ENCODE results near the gene EXOC3L2. TPM values are rescaled to one million over a fixed set of nuclear protein-coding genes. Genes with fewer than 3 reads are reported as not detected.

Gene EXOC3L2
- total and polyA plus RNA-seq, 2 donors (not counting 3 experiments of a cell fraction or from before 2014, with no cell fraction given): 0.66 to 1.8 TPM

DNA sequence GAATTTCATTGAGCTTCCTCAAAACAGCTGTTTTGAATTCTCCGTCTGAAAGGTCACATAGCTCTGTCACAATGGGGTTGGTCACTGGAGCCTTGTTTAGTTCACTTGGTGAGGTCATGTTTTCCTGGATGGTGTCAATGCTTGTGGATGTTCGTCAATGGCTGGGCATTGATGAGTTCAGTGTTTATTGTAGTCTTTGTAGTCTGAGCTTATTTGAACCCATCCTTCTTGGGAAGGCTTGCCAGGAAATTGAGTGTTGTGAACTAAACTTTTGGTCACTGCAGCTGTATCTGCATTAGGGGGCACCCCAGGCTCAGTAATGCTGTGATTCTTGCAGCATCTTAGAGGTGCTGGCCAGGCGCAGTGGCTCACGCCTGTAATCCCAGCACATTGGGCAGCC, 44.6 kb downstream of the EXOC3L2 start:
- CTCF ChIA-PET: interaction anchor here (0.6 to 5.8 kb wide), 28 partner anchors 11 to 278 kb away, joined by 3 to 102 read pairs (median 4); partner anchors contain the start of gene BLOC1S3
- Histone ChIP-seq H3K9ac (replicated peaks; ENCODE audit: extremely low read depth, insufficient read depth, low read length) (no peak overlapping the region), H3K4me3 (replicated peaks in 1 of 3; ENCODE audit: insufficient read depth in 1 of 3, low read depth in 1 of 3, low read length in 3 of 3) (no peak overlapping the region), H3K9me3 (replicated peaks; ENCODE audit: control insufficient read depth, insufficient read depth, low read length) (no peaks in the 10 kb centered on the region), H3K4me2 (ENCODE audit: insufficient read depth, low read length) (no peak overlapping the region), H3K4me1 (ENCODE audit: control insufficient read depth, extremely low read depth, insufficient read depth, low read length) (peaks cover 4% of the 10 kb centered on the region), H3K79me2 (ENCODE audit: control insufficient read depth, insufficient read depth, low read length) (no peaks in the 10 kb centered on the region), H3K27ac (ENCODE audit: insufficient read depth, low read depth, low read length) (no peak overlapping the region), H3K27me3 (ENCODE audit: control insufficient read depth in 2 of 2, insufficient read depth in 2 of 2, low read length in 2 of 2) (no peaks in the 10 kb centered on the region), H4K20me1 (replicated peaks; ENCODE audit: control insufficient read depth, extremely low read depth, insufficient read depth, low read length) (no peaks in the 10 kb centered on the region), H2AFZ (ENCODE audit: low read depth, low read length) (no peak overlapping the region), H3K36me3 (ENCODE audit: control insufficient read depth in 2 of 2, extremely low read depth in 1 of 2, insufficient read depth in 2 of 2, low read length in 2 of 2) (no peaks in the 10 kb centered on the region), H3K9me1 (replicated peaks; ENCODE audit: control insufficient read depth, extremely low read depth, insufficient read depth, low read length) (no peaks in the 10 kb centered on the region)
- BruUV-seq (replicated peaks): no TSS peak
- dilution Hi-C loops (cut with MboI; ENCODE audit: extremely low pct_ligation_motif_present, low sequenced_read_pairs) (no loop called here), intact Hi-C loops (cut with micrococcal nuclease) (loop anchor here (1.0 kb wide), 2 partner anchors 48 to 138 kb away; no protein-coding TSS in a partner anchor)
- POLR2A ChIA-PET: no interaction called here
- TF ChIP-seq, protein P1, sequence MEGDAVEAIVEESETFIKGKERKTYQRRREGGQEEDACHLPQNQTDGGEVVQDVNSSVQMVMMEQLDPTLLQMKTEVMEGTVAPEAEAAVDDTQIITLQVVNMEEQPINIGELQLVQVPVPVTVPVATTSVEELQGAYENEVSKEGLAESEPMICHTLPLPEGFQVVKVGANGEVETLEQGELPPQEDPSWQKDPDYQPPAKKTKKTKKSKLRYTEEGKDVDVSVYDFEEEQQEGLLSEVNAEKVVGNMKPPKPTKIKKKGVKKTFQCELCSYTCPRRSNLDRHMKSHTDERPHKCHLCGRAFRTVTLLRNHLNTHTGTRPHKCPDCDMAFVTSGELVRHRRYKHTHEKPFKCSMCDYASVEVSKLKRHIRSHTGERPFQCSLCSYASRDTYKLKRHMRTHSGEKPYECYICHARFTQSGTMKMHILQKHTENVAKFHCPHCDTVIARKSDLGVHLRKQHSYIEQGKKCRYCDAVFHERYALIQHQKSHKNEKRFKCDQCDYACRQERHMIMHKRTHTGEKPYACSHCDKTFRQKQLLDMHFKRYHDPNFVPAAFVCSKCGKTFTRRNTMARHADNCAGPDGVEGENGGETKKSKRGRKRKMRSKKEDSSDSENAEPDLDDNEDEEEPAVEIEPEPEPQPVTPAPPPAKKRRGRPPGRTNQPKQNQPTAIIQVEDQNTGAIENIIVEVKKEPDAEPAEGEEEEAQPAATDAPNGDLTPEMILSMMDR (IDR thresholded peaks at IDR 0.05; ENCODE audit: extremely low read depth in 1 of 2, insufficient read depth in 1 of 2, low read depth in 1 of 2, low read length in 2 of 2): peak; percentile 52 to 60
- TF ChIP-seq, protein P2, sequence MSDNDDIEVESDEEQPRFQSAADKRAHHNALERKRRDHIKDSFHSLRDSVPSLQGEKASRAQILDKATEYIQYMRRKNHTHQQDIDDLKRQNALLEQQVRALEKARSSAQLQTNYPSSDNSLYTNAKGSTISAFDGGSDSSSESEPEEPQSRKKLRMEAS (IDR thresholded peaks at IDR 0.05; ENCODE audit: insufficient read depth, insufficient read length): no peak
- peak; percentile 49 for FAIRE-seq
- DNase-seq (ENCODE audit: low read depth, low spot score): peak; percentile 73

DNA sequence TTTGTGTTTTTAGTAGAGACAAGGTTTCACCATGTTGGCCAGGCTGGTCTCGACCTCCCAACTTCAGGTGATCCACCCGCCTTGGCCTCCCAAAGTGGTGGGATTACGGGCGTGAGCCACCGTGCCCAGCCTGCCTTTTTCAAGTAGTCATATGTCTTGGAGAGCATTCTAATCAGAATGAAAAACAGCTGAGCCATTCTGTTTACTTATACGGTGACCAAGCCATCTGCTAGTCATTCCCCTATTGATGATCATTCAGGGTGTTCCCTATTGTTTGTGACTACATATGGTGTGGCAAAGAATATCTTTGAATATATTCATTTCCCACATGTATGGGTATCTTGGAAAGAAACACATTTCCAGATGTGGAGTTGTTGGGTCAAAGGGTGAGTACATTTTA, 49.4 kb downstream of the EXOC3L2 start:
- ChIA-PET CTCF (no interaction called here), POLR2A (no interaction called here)
- DNase-seq (ENCODE audit: low read depth, low spot score) (peak; percentile 42), FAIRE-seq (peak; percentile 84)
- no peaks in the 10 kb centered on the region for H3K27me3 ChIP-seq (ENCODE audit: control insufficient read depth in 2 of 2, insufficient read depth in 2 of 2, low read length in 2 of 2)
- no peak overlapping the region for H3K27ac ChIP-seq (ENCODE audit: insufficient read depth, low read depth, low read length)
- BruUV-seq (replicated peaks): no TSS peak
- dilution Hi-C loops (cut with MboI; ENCODE audit: extremely low pct_ligation_motif_present, low sequenced_read_pairs): no loop called here
- H3K9me3 ChIP-seq (replicated peaks; ENCODE audit: control insufficient read depth, insufficient read depth, low read length): no peaks in the 10 kb centered on the region
- H3K36me3 ChIP-seq (ENCODE audit: control insufficient read depth in 2 of 2, extremely low read depth in 1 of 2, insufficient read depth in 2 of 2, low read length in 2 of 2): no peaks in the 10 kb centered on the region
- no peaks in the 10 kb centered on the region for H3K9me1 ChIP-seq (replicated peaks; ENCODE audit: control insufficient read depth, extremely low read depth, insufficient read depth, low read length)
- no peaks in the 10 kb centered on the region for H3K79me2 ChIP-seq (ENCODE audit: control insufficient read depth, insufficient read depth, low read length)
- H2AFZ ChIP-seq (ENCODE audit: low read depth, low read length): no peak overlapping the region
- H3K4me2 ChIP-seq (ENCODE audit: insufficient read depth, low read length): no peak overlapping the region
- no peaks in the 10 kb centered on the region for H4K20me1 ChIP-seq (replicated peaks; ENCODE audit: control insufficient read depth, extremely low read depth, insufficient read depth, low read length)
- H3K9ac ChIP-seq (replicated peaks; ENCODE audit: extremely low read depth, insufficient read depth, low read length): no peak overlapping the region
- TF ChIP-seq, protein P1 (IDR thresholded peaks at IDR 0.05; ENCODE audit: extremely low read depth in 1 of 2, insufficient read depth in 1 of 2, low read depth in 1 of 2, low read length in 2 of 2): no peak
- TF ChIP-seq GATA2 (IDR thresholded peaks at IDR 0.05; ENCODE audit: insufficient read depth, insufficient read length, low read depth, low read length) (no peak), JUN (IDR thresholded peaks at IDR 0.05; ENCODE audit: borderline replicate concordance, insufficient read depth, insufficient read length, low read depth) (peak; percentile 60), POLR2AphosphoS5 (IDR thresholded peaks at IDR 0.05; ENCODE audit: insufficient read depth, low read depth, low read length) (no peak), MYC (IDR thresholded peaks at IDR 0.05; ENCODE audit: low read depth, low read length) (no peak), FOS (IDR thresholded peaks at IDR 0.05; ENCODE audit: borderline replicate concordance, insufficient read depth, low read length) (peak; percentile 55), POLR2A (IDR thresholded peaks at IDR 0.05; ENCODE audit: low read depth, low read length) (no peak), EZH2 (IDR thresholded peaks at IDR 0.05; ENCODE audit: borderline replicate concordance, low read depth, low read length, severe bottlenecking) (no peak)
- TF ChIP-seq, protein P2 (IDR thresholded peaks at IDR 0.05; ENCODE audit: insufficient read depth, insufficient read length): no peak
- H3K4me1 ChIP-seq (ENCODE audit: control insufficient read depth, extremely low read depth, insufficient read depth, low read length): peaks cover 5% of the 10 kb centered on the region
- no peak overlapping the region for H3K4me3 ChIP-seq (replicated peaks in 1 of 3; ENCODE audit: insufficient read depth in 1 of 3, low read depth in 1 of 3, low read length in 3 of 3)
- intact Hi-C loops (cut with micrococcal nuclease): no loop called here
